GM12865 (cell line): ENCODE data around the gene SLC12A6.

Experiments used
- DNase-seq: peaks from one replicate; pipeline ENCODE4 v3.0.0; 2010; ENCODE audit warnings: low read depth
- H3K4me3 ChIP-seq: 2 replicates; pipeline ENCODE4 v1.5.1; 2011; ENCODE audit warnings: mild to moderate bottlenecking, low read depth, low read length, control low read depth
- TF ChIP-seq, protein P1 (sequence below): IDR thresholded peaks from 2 replicates; pipeline ENCODE4 v1.5.1; 2011; ENCODE audit warnings: low read length, control low read depth, low read depth, inconsistent platforms; ENCODE audit not compliant: insufficient read depth; ENCODE audit errors: missing control alignments

Gene SLC12A6

DNA sequence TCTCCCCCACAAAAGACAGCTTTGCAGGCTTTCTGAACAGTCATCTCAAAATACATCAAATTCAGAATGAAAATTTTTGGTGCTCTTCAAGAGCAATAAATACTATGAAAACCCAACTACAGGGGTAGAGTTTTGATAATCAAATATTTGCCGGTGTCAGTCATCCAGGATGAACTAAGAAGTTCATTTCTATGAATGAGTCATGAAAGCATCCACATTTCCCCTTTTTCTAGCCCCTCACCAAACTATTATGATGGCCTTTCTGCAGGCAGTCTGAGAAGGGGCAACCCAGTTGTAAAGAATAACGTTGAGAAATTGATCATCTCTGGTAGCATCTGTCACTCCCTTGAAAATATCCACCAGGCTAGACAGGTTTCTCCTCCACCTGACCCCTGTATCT lies 32.5 kb upstream of the SLC12A6 start:
- DNase-seq = peak; percentile 56
- H3K4me3 ChIP-seq = no peak overlapping the region
- TF ChIP-seq, protein P1, sequence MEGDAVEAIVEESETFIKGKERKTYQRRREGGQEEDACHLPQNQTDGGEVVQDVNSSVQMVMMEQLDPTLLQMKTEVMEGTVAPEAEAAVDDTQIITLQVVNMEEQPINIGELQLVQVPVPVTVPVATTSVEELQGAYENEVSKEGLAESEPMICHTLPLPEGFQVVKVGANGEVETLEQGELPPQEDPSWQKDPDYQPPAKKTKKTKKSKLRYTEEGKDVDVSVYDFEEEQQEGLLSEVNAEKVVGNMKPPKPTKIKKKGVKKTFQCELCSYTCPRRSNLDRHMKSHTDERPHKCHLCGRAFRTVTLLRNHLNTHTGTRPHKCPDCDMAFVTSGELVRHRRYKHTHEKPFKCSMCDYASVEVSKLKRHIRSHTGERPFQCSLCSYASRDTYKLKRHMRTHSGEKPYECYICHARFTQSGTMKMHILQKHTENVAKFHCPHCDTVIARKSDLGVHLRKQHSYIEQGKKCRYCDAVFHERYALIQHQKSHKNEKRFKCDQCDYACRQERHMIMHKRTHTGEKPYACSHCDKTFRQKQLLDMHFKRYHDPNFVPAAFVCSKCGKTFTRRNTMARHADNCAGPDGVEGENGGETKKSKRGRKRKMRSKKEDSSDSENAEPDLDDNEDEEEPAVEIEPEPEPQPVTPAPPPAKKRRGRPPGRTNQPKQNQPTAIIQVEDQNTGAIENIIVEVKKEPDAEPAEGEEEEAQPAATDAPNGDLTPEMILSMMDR = no peak

DNA sequence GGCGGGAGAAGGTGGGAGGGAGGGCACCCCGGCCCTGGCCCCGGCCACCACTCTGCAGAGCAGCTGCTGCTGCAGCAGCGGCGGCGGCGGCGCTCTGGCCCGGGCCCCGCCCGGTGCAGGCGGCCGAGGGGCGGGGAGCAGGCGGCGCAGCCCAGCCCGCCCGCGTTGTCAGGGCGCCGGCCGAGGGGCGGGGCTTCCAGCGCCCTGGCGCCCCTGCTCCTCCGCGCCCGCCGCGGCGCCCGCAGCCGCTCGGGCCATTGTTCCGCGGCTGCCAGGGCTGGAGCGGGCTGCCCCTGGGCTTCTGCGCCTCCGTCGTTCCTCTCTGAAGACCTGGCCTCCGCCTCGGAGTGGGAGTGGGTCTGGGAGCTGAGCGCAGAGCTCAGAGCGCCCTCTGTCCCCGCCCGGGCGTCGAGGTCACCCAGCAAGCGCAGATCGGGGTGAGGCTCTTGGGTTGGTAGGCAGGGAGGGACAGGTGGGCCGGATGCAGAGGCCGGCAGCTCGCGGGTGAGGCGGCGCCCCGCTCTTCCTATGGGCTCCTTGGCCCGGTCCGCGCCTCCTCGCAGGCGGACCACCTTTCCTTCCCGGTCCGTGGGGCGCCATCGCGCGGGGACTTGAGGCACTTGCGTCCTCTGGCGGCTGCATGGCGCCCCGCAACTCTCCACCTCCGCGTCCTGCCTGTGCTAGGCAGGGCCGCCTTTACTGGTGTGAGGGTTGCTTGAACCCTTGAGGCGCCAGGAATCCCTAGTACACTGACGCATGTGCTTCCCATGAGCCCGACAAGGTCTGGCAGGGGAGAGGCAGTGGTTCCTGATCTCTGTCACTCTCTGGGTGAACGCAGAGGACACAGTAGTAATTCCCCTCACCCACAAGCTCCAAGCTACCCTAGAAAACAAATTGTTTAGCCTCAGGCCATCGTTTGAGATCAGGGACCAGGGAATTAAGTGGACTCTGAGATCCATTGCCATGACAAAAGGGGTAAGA lies 29.8 kb upstream of the SLC12A6 start, which contains the start of gene LPCAT4:
Gene LPCAT4, minus strand, starts transcription at position 96 of the 981 bp plus-strand sequence. CDS start 96 bp downstream, outside the sequence.
- peak; percentile 98 for DNase-seq
- TF ChIP-seq, protein P1 = peak; percentile 95
- H3K4me3 ChIP-seq = peak within 1 kb of the TSS; percentile 67

- peak overlapping the region; percentile 65 for H3K4me3 ChIP-seq
- DNase-seq = peak; percentile 64
- TF ChIP-seq, protein P1 = no peak
These were observed 28.9 kb upstream of the SLC12A6 start for GRCh38 chr15:34366271-34367065.

DNA sequence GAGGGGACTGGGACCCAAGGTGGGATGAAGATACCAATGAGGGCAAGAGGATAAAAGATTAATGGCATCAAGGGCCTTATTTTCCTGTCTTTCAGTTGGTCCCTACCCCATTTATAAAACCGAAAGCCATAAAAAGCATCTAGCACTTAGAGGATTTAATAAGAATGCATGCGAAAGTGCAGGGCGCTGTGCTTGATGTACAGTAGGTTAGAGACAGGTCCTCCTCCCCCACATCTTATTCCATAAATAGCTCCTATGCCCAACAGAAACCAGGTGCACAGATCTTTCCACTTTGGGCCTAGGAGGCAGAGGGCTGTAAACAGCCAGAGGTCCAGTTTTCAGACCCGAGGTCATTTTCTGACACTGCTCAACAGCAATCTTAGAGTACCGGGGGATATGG lies 28.3 kb upstream of the SLC12A6 start:
- peak; percentile 30 for DNase-seq
- H3K4me3 ChIP-seq = peak overlapping the region; percentile 65
- TF ChIP-seq, protein P1 = no peak

GRCh38 chr15:34365091-34365825 lies 27.7 kb upstream of the SLC12A6 start:
- H3K4me3 ChIP-seq = peak overlapping the region; percentile 65
- TF ChIP-seq, protein P1 = no peak
- DNase-seq = peak; percentile 62

DNA sequence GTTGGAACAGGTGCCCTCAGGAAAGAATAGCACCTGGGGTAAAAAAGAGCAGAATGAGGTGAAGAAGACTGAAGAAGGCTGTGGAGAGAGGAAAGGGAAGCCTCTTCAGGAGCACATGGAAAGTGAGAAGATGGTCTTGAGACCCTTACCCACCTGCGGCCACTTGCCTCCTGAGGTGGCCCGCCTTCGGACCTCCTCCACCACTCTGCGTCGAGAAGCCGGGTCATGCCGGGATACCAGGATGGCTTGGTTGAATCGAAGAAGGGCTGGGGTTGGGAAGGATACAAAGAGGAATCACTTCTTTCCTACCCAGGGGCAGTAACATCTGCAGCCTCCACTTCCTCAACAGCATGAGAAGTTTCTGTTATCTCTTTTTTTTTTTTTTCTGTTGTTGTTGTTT lies 26.5 kb upstream of the SLC12A6 start:
- no peak for DNase-seq
- H3K4me3 ChIP-seq = no peak overlapping the region
- TF ChIP-seq, protein P1 = no peak
